ENCODE data around the gene PDGFRB. TPM values are rescaled to one million over a fixed set of nuclear protein-coding genes. Genes with fewer than 3 reads are reported as not detected.

PDGFRB gene
- total RNA-seq, 1 donor from 2014 or later: 89.3 TPM

DNA sequence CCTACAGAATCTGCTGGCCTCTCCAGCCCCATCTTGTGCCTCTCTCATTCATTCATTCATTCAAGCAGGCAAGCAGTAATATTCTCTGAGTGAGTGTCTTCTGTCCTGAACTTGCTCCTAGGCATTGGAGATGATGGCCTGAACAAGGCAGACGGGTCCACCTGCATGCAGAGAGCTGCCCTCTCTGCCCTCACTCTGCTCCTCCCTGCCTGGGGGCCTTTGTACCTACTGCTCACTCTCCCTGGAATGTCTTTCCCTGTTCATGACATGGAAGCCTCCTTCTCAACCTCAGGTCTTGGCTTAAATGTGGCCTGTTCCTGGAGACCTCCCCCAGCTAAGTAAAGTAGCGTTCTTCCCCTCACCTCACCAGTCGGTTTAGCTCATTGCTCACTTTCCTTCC, 17.5 kb upstream of the PDGFRB start:
- Histone ChIP-seq H3K27me3 (ENCODE audit: low read depth) (peaks cover 6% of the 10 kb centered on the region), H3K27ac (no peak overlapping the region), H3K9me3 (no peaks in the 10 kb centered on the region), H3K4me1 (no peaks in the 10 kb centered on the region), H3K4me3 (no peak overlapping the region), H3K36me3 (no peaks in the 10 kb centered on the region)
- DNase-seq (no peak), ATAC-seq (no peak)
- intact Hi-C loops (cut with DNase I): no loop called here
- no peak for TF ChIP-seq CTCF (IDR thresholded peaks at IDR 0.05)

- no peak for TF ChIP-seq CTCF (IDR thresholded peaks at IDR 0.05)
- Histone ChIP-seq H3K27ac (no peak overlapping the region), H3K9me3 (no peaks in the 10 kb centered on the region), H3K4me3 (no peak overlapping the region), H3K36me3 (no peaks in the 10 kb centered on the region), H3K27me3 (ENCODE audit: low read depth) (peaks cover 8% of the 10 kb centered on the region), H3K4me1 (no peaks in the 10 kb centered on the region)
- intact Hi-C loops (cut with DNase I): no loop called here
- DNase-seq (no peak), ATAC-seq (no peak)
Measured at GRCh38 chr5:150172556-150172955, 16.9 kb upstream of the PDGFRB start.

GRCh38 chr5:150172145-150172544, 16.5 kb upstream of the PDGFRB start:
- Histone ChIP-seq H3K36me3 (no peaks in the 10 kb centered on the region), H3K4me3 (no peak overlapping the region), H3K9me3 (no peaks in the 10 kb centered on the region), H3K27ac (no peak overlapping the region), H3K4me1 (no peaks in the 10 kb centered on the region), H3K27me3 (ENCODE audit: low read depth) (peaks cover 12% of the 10 kb centered on the region)
- intact Hi-C loops (cut with DNase I): no loop called here
- TF ChIP-seq CTCF (IDR thresholded peaks at IDR 0.05): no peak
- DNase-seq (no peak), ATAC-seq (no peak)

GRCh38 chr5:150168864-150169263, 13.2 kb upstream of the PDGFRB start:
- no peak for TF ChIP-seq CTCF (IDR thresholded peaks at IDR 0.05)
- ATAC-seq (no peak), DNase-seq (no peak)
- Histone ChIP-seq H3K27me3 (ENCODE audit: low read depth) (peaks cover 23% of the 10 kb centered on the region), H3K4me1 (peaks cover 8% of the 10 kb centered on the region), H3K36me3 (no peaks in the 10 kb centered on the region), H3K4me3 (no peak overlapping the region), H3K27ac (no peak overlapping the region), H3K9me3 (no peaks in the 10 kb centered on the region)
- intact Hi-C loops (cut with DNase I): no loop called here

DNA sequence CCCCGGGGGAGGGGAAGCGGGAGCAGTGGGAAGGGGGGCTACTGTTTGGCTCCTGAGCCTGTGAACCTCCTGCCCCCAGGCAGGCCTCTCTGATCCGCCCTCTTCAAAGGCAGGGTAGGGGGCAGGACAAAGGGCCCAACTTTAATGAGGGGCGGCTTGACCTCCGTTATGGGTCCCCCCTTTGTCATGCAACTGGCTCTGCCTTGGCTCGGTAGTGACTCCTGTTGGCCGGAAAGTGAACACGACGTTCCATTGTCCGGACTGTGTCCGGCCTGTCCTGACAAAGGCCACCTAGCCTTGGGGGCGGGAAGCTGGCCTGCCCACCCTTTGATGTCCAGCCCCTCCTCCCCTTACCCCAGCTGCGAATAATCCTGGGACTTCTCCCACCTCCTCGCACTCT, 12.3 kb upstream of the PDGFRB start:
- Histone ChIP-seq H3K9me3 (no peaks in the 10 kb centered on the region), H3K27me3 (ENCODE audit: low read depth) (peaks cover 23% of the 10 kb centered on the region), H3K4me1 (peaks cover 18% of the 10 kb centered on the region), H3K4me3 (no peak overlapping the region), H3K27ac (no peak overlapping the region), H3K36me3 (no peaks in the 10 kb centered on the region)
- DNase-seq (no peak), ATAC-seq (no peak)
- TF ChIP-seq CTCF (IDR thresholded peaks at IDR 0.05): no peak
- intact Hi-C loops (cut with DNase I): no loop called here

- ATAC-seq: no peak
- intact Hi-C loops (cut with DNase I): no loop called here
- DNase-seq: no peak
- peaks cover 23% of the 10 kb centered on the region for H3K27me3 ChIP-seq (ENCODE audit: low read depth)
- H3K4me1 ChIP-seq: peaks cover 19% of the 10 kb centered on the region
- no peak overlapping the region for H3K27ac ChIP-seq
- no peaks in the 10 kb centered on the region for H3K9me3 ChIP-seq
- no peak overlapping the region for H3K4me3 ChIP-seq
- no peaks in the 10 kb centered on the region for H3K36me3 ChIP-seq
- TF ChIP-seq CTCF (IDR thresholded peaks at IDR 0.05): no peak
Measured at GRCh38 chr5:150167512-150167850, 11.8 kb upstream of the PDGFRB start.
